Muscle of arm (tissue), 12 donors: ENCODE measurements around the gene BTBD9. TPM values are rescaled to one million over a fixed set of nuclear protein-coding genes. Genes with fewer than 3 reads are reported as not detected.

Experiments used
- DNase-seq: peaks from one replicate; pipeline ENCODE4 v3.0.0-alpha.2; 2013
- polyA plus RNA-seq, 12 donors: library from polyadenylated mRNA; unstranded; fragments of 120-200 nt; gene quantifications; one replicate each; pipeline ENCODE4 v1.2.1, GENCODE V29; 2013; ENCODE audit not compliant: insufficient read length in 12 of 12

The BTBD9 gene
- polyA plus RNA-seq, 12 donors = 7.6 to 9.8 (median 8.5) TPM; not detected in 1

GRCh38 chr6:38564301-38564700 is 75.4 kb downstream of the BTBD9 start:
- DNase-seq = no peak

- no peak for DNase-seq
Observed at GRCh38 chr6:38555606-38556005, 84.1 kb downstream of the BTBD9 start.

GRCh38 chr6:38554700-38555413 is 84.9 kb downstream of the BTBD9 start:
- no peak for DNase-seq

- no peak for DNase-seq
Observed at GRCh38 chr6:38554014-38554413, 85.7 kb downstream of the BTBD9 start.

- DNase-seq = no peak
Observed at GRCh38 chr6:38552121-38552520, 87.6 kb downstream of the BTBD9 start.

GRCh38 chr6:38549795-38550194 is 89.9 kb downstream of the BTBD9 start:
- DNase-seq = no peak

GRCh38 chr6:38549180-38549579 is 90.5 kb downstream of the BTBD9 start:
- DNase-seq = no peak

GRCh38 chr6:38543022-38543421 is 96.7 kb downstream of the BTBD9 start:
- no peak for DNase-seq

GRCh38 chr6:38542031-38542430 is 97.7 kb downstream of the BTBD9 start:
- no peak for DNase-seq

GRCh38 chr6:38533064-38533463 is 106.7 kb downstream of the BTBD9 start:
- no peak for DNase-seq

- DNase-seq = no peak
Observed at GRCh38 chr6:38531134-38531533, 108.6 kb downstream of the BTBD9 start.

GRCh38 chr6:38528196-38528965 is 111.3 kb downstream of the BTBD9 start:
- no peak for DNase-seq

GRCh38 chr6:38527371-38527770 is 112.4 kb downstream of the BTBD9 start:
- DNase-seq = no peak

GRCh38 chr6:38525888-38526287 is 113.8 kb downstream of the BTBD9 start:
- no peak for DNase-seq

GRCh38 chr6:38524436-38525145 is 115.1 kb downstream of the BTBD9 start:
- DNase-seq = no peak

GRCh38 chr6:38522322-38522721 is 117.4 kb downstream of the BTBD9 start:
- peak; percentile 38 for DNase-seq

- DNase-seq = no peak
Observed at GRCh38 chr6:38518511-38519304, 121.0 kb downstream of the BTBD9 start.

GRCh38 chr6:38517005-38517404 is 122.7 kb downstream of the BTBD9 start:
- no peak for DNase-seq

GRCh38 chr6:38514399-38514798 is 125.3 kb downstream of the BTBD9 start:
- DNase-seq = no peak

- DNase-seq = no peak
Observed at GRCh38 chr6:38512211-38512610, 127.5 kb downstream of the BTBD9 start.

- no peak for DNase-seq
Observed at GRCh38 chr6:38510205-38510604, 129.5 kb downstream of the BTBD9 start.

- DNase-seq = no peak
Observed at GRCh38 chr6:38509713-38510112, 130.0 kb downstream of the BTBD9 start.
